ENCODE measurements around the gene LMBR1L. TPM values are rescaled to one million over a fixed set of nuclear protein-coding genes. Genes with fewer than 3 reads are reported as not detected.

The LMBR1L gene
- total and polyA plus RNA-seq, 11 donors, result 10.4 to 43.5 (median 26.6) TPM

- no peak for DNase-seq
- intact Hi-C loops (cut with DNase I), result no loop called here
- Histone ChIP-seq H3K4me3 (no peak overlapping the region), H3K4me1 (peaks cover 7 to 26% (median 21%) of the 10 kb centered on the region in 12 donors), H3K36me3 (peaks cover 0 to 85% (median 82%) of the 10 kb centered on the region in 9 donors), H3K27ac (no peak overlapping the region), H3K27me3 (no peaks in the 10 kb centered on the region), H3K9me3 (no peaks in the 10 kb centered on the region)
- WGBS, 4 donors, result 86 to 91% (median 89%) methylated on average over 20 of the region's 20 CpGs
- no peak for TF ChIP-seq POLR2A (IDR thresholded peaks at IDR 0.05)
- no peak for TF ChIP-seq CTCF (IDR thresholded peaks at IDR 0.05)
- no peak for ATAC-seq
Observed at GRCh38 chr12:49051777-49052438, 58.7 kb downstream of the LMBR1L start.

- 91 to 97% (median 95%) methylated on average over 17 to 18 of the region's 18 CpGs for WGBS, 4 donors
- H3K36me3 ChIP-seq, result peaks cover 0 to 90% (median 88%) of the 10 kb centered on the region in 9 donors
- no peaks in the 10 kb centered on the region for H3K27me3 ChIP-seq
- intact Hi-C loops (cut with DNase I), result no loop called here
- TF ChIP-seq POLR2A (IDR thresholded peaks at IDR 0.05) (no peak), CTCF (IDR thresholded peaks at IDR 0.05) (no peak)
- DNase-seq, result peak in 1 of 5 donors; percentile 27
- H3K9me3 ChIP-seq, result no peaks in the 10 kb centered on the region
- no peak overlapping the region for H3K27ac ChIP-seq
- H3K4me3 ChIP-seq, result no peak overlapping the region
- ATAC-seq, result no peak
- H3K4me1 ChIP-seq, result peaks cover 1 to 20% (median 15%) of the 10 kb centered on the region in 12 donors
Observed at GRCh38 chr12:49051373-49051764, 59.3 kb downstream of the LMBR1L start.

- H3K9me3 ChIP-seq, result no peaks in the 10 kb centered on the region
- WGBS, 4 donors, result 85 to 94% (median 92%) methylated on average over 10 to 13 of the region's 13 CpGs
Observed at GRCh38 chr12:49050507-49051372, 59.9 kb downstream of the LMBR1L start.

More at GRCh38 chr12:49050507-49051372, 59.9 kb downstream of the LMBR1L start:
- Histone ChIP-seq H3K27me3 (no peaks in the 10 kb centered on the region), H3K4me1 (peaks cover 0 to 17% (median 9%) of the 10 kb centered on the region in 12 donors), H3K27ac (no peak overlapping the region), H3K36me3 (peaks cover 0 to 97% (median 94%) of the 10 kb centered on the region in 9 donors), H3K4me3 (no peak overlapping the region)
- DNase-seq, result peak in 1 of 5 donors; percentile 7
- intact Hi-C loops (cut with DNase I), result no loop called here
- no peak for ATAC-seq
- TF ChIP-seq POLR2A (IDR thresholded peaks at IDR 0.05), result no peak
- TF ChIP-seq CTCF (IDR thresholded peaks at IDR 0.05), result no peak
